Endothelial cell of umbilical vein (primary cell): ENCODE data around the gene TRIM71. TPM values are rescaled to one million over a fixed set of nuclear protein-coding genes. Genes with fewer than 3 reads are reported as not detected.

Source experiments
- BruUV-seq: library from RNA; stranded (reverse); fragments of 400-500 nt; replicated peaks from 2 replicates; lab custom pipeline; 2021; lab: Mats Ljungman, UMichigan
- CTCF ChIA-PET: fragments of 300-600, 350-600 bp; sonication (Branson Sonifier 250); formaldehyde crosslinking; loops from one replicate; lab custom pipeline; 2021; ENCODE audit warnings: antibody characterized with exemption, inconsistent platforms; lab: Charles Lee
- POLR2A ChIA-PET: fragments of 300-600, 350-600 bp; sonication (Branson Sonifier 250); formaldehyde crosslinking; loops from one replicate; lab custom pipeline; 2021; ENCODE audit warnings: antibody characterized with exemption, inconsistent platforms; lab: Charles Lee
- DNase-seq: peaks from one replicate; pipeline ENCODE4 v3.0.0-alpha.2; 2011; ENCODE audit warnings: low read depth, low spot score
- FAIRE-seq: peaks from 2 replicates; lab custom pipeline; 2011; peaks lifted over from hg19 to GRCh38; lab: Jason Lieb, UNC
- H2AFZ ChIP-seq: 2 replicates; pipeline ENCODE4 v1.6.0; 2012; ENCODE audit warnings: low read depth, low read length, control low read depth, inconsistent platforms
- H3K27ac ChIP-seq: 2 replicates; pipeline ENCODE4 v1.5.1; 2011; ENCODE audit warnings: low read depth, mild to moderate bottlenecking, control low read depth, low read length, moderate library complexity; ENCODE audit not compliant: insufficient read depth
- H3K27me3 ChIP-seq, 2 experiments: 2 replicates each; pipeline versions ENCODE4 v1.6.0 to v1.6.1; 2011; ENCODE audit warnings: low read length in 2 of 2, mixed read lengths in 1 of 2; ENCODE audit not compliant: control insufficient read depth in 2 of 2, insufficient read depth in 2 of 2
- H3K36me3 ChIP-seq, 2 experiments: 2 replicates in 1 of 2; 3 replicates in 1 of 2; pipeline ENCODE4 v1.5.1; 2011; ENCODE audit warnings: low read length in 2 of 2, mild to moderate bottlenecking in 1 of 2, moderate library complexity in 1 of 2; ENCODE audit not compliant: control insufficient read depth in 2 of 2, insufficient read depth in 2 of 2; ENCODE audit errors: extremely low read depth in 1 of 2
- H3K4me1 ChIP-seq: 3 replicates; pipeline ENCODE4 v1.5.1; 2011; ENCODE audit warnings: mild to moderate bottlenecking, low read length; ENCODE audit not compliant: control insufficient read depth, insufficient read depth; ENCODE audit errors: extremely low read depth
- H3K4me2 ChIP-seq: 2 replicates; pipeline ENCODE4 v1.6.1; 2011; ENCODE audit warnings: low read length, control low read depth, mixed read lengths; ENCODE audit not compliant: insufficient read depth
- H3K4me3 ChIP-seq, 3 experiments: fragments of 200-600 bp in 1 of 3; sonication (generic), shearing (Covaris generic) in 1 of 3; replicated peaks in 1 of 3; 2 replicates each; pipeline ENCODE4 v1.5.1; 2011 to 2016; ENCODE audit warnings: control low read depth in 3 of 3, low read length in 3 of 3, mild to moderate bottlenecking in 2 of 3, inconsistent platforms in 1 of 3, low read depth in 1 of 3, moderate library complexity in 1 of 3; ENCODE audit not compliant: insufficient read depth in 1 of 3
- H3K79me2 ChIP-seq: 2 replicates; pipeline ENCODE4 v1.6.0; 2012; ENCODE audit warnings: low read length, inconsistent platforms; ENCODE audit not compliant: control insufficient read depth, insufficient read depth
- H3K9ac ChIP-seq: replicated peaks from 2 replicates; pipeline ENCODE3; 2011; ENCODE audit warnings: low read length, control low read depth; ENCODE audit not compliant: insufficient read depth; ENCODE audit errors: extremely low read depth
- H3K9me1 ChIP-seq: replicated peaks from 3 replicates; pipeline ENCODE4 v1.6.0; 2011; ENCODE audit warnings: mild to moderate bottlenecking, low read length; ENCODE audit not compliant: control insufficient read depth, insufficient read depth; ENCODE audit errors: extremely low read depth
- H3K9me3 ChIP-seq: replicated peaks from 2 replicates; pipeline ENCODE4 v1.5.1; 2012; ENCODE audit warnings: low read length, inconsistent platforms; ENCODE audit not compliant: control insufficient read depth, insufficient read depth
- H4K20me1 ChIP-seq: replicated peaks from 2 replicates; pipeline ENCODE3; 2011; ENCODE audit warnings: mild to moderate bottlenecking, low read length; ENCODE audit not compliant: control insufficient read depth, insufficient read depth; ENCODE audit errors: extremely low read depth
- EZH2 ChIP-seq: IDR thresholded peaks from 2 replicates; pipeline ENCODE4 v1.6.1; 2012; ENCODE audit warnings: borderline replicate concordance, low read depth, mild to moderate bottlenecking, moderate library complexity, low read length, inconsistent platforms; ENCODE audit not compliant: severe bottlenecking
- FOS ChIP-seq: IDR thresholded peaks from 2 replicates; pipeline ENCODE4 v1.6.1; 2011; ENCODE audit warnings: mild to moderate bottlenecking, low read length, moderate library complexity, borderline replicate concordance; ENCODE audit not compliant: insufficient read depth
- GATA2 ChIP-seq: IDR thresholded peaks from 2 replicates; pipeline ENCODE4 v1.7.0; 2011; ENCODE audit warnings: low read depth, mild to moderate bottlenecking, moderate library complexity, mixed read lengths, low read length; ENCODE audit not compliant: insufficient read length, insufficient read depth
- JUN ChIP-seq: IDR thresholded peaks from 2 replicates; pipeline ENCODE4 v1.6.1; 2011; ENCODE audit warnings: borderline replicate concordance, low read depth; ENCODE audit not compliant: insufficient read length, insufficient read depth
- MYC ChIP-seq: IDR thresholded peaks from one replicate; pipeline ENCODE4 v1.6.1; 2011; ENCODE audit warnings: mild to moderate bottlenecking, low read depth, low read length
- POLR2A ChIP-seq: IDR thresholded peaks from 2 replicates; pipeline ENCODE4 v1.6.1; 2012; ENCODE audit warnings: low read depth, mild to moderate bottlenecking, control low read depth, low read length
- POLR2AphosphoS5 ChIP-seq: IDR thresholded peaks from 2 replicates; pipeline ENCODE4 v1.6.1; 2012; ENCODE audit warnings: low read depth, mild to moderate bottlenecking, control low read depth, low read length, moderate library complexity; ENCODE audit not compliant: insufficient read depth
- dilution Hi-C: fragments of 300-500 bp; cut with MboI; formaldehyde crosslinking; loops from one replicate; pipeline ENCODE4 v1.15.0; 2019; ENCODE audit warnings: low sequenced_read_pairs; ENCODE audit not compliant: extremely low pct_ligation_motif_present
- intact Hi-C: fragments of 100-400 bp; cut with micrococcal nuclease; formaldehyde crosslinking; loops from one replicate; pipeline ENCODE4 v1.10.0; 2022
- polyA plus RNA-seq, 4 experiments: library from polyadenylated mRNA; depleted of rRNA in 3 of 4; stranded (reverse) in 3 of 4; unstranded in 1 of 4; fragments of >200 nt; gene quantifications; 2 replicates each; pipeline versions ENCODE4 v1.2.1 to v1.2.3, GENCODE V29; 2011 to 2012; ENCODE audit warnings: missing spikeins in 1 of 4
- total RNA-seq: library from RNA; stranded (reverse); gene quantifications from 2 replicates; pipeline ENCODE4 v1.2.3, GENCODE V29; 2021
- TF ChIP-seq, protein P1 (sequence below): IDR thresholded peaks from 2 replicates; pipeline ENCODE4 v1.6.1; 2011; ENCODE audit not compliant: insufficient read depth, insufficient read length
- TF ChIP-seq, protein P2 (sequence below), 2 donors: IDR thresholded peaks; 1 replicate in 1 of 2; 2 replicates in 1 of 2; pipeline ENCODE4 v1.5.1; 2011; ENCODE audit warnings: low read length in 2 of 2, mild to moderate bottlenecking in 2 of 2, moderate library complexity in 2 of 2, control low read depth in 1 of 2, inconsistent platforms in 1 of 2, low read depth in 1 of 2; ENCODE audit not compliant: insufficient read depth in 1 of 2; ENCODE audit errors: extremely low read depth in 1 of 2

TRIM71 gene
- total and polyA plus RNA-seq, 2 donors (not counting 3 experiments of a cell fraction or from before 2014, with no cell fraction given): not detected

DNA sequence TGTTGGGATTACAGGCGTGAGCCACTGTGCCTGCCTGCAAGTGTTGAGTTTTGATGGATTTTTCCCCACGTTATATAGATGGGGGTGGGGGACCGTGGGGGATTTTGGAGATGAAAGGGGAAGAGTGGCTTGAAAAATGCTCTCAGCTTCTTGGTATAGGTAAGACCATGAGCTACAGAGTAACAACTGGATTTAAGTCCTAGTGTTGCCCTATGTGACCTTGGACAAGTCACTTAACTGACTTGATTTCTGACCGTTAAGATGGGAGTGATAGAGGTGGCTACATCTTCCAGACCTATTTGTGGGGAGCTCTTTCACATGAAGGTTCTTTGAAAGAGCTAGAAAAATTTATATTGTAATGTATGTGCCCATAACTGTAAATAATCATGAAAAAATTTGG, 13.3 kb downstream of the TRIM71 start:
- ChIA-PET CTCF (interaction anchor here (0.5 kb wide), 1 partner anchor 583 kb away, joined by 3 read pairs; no protein-coding TSS in a partner anchor), POLR2A (no interaction called here)
- no peaks in the 10 kb centered on the region for H3K9me1 ChIP-seq
- no peak for TF ChIP-seq POLR2A
- TF ChIP-seq POLR2AphosphoS5: no peak
- TF ChIP-seq FOS: no peak
- TF ChIP-seq, protein P1, sequence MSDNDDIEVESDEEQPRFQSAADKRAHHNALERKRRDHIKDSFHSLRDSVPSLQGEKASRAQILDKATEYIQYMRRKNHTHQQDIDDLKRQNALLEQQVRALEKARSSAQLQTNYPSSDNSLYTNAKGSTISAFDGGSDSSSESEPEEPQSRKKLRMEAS: no peak
- no peak for TF ChIP-seq GATA2
- TF ChIP-seq MYC: no peak
- TF ChIP-seq EZH2: no peak
- TF ChIP-seq, protein P2, sequence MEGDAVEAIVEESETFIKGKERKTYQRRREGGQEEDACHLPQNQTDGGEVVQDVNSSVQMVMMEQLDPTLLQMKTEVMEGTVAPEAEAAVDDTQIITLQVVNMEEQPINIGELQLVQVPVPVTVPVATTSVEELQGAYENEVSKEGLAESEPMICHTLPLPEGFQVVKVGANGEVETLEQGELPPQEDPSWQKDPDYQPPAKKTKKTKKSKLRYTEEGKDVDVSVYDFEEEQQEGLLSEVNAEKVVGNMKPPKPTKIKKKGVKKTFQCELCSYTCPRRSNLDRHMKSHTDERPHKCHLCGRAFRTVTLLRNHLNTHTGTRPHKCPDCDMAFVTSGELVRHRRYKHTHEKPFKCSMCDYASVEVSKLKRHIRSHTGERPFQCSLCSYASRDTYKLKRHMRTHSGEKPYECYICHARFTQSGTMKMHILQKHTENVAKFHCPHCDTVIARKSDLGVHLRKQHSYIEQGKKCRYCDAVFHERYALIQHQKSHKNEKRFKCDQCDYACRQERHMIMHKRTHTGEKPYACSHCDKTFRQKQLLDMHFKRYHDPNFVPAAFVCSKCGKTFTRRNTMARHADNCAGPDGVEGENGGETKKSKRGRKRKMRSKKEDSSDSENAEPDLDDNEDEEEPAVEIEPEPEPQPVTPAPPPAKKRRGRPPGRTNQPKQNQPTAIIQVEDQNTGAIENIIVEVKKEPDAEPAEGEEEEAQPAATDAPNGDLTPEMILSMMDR (IDR thresholded peaks at IDR 0.05; ENCODE audit: extremely low read depth in 1 of 2, insufficient read depth in 1 of 2, low read depth in 1 of 2, low read length in 2 of 2): no peak
- TF ChIP-seq JUN: no peak
- no peak overlapping the region for H3K9ac ChIP-seq
- H3K4me3 ChIP-seq: no peak overlapping the region
- no peaks in the 10 kb centered on the region for H3K4me1 ChIP-seq
- H4K20me1 ChIP-seq: no peaks in the 10 kb centered on the region
- H3K79me2 ChIP-seq: no peaks in the 10 kb centered on the region
- intact Hi-C loops (no loop called here), dilution Hi-C loops (no loop called here)
- FAIRE-seq (no peak), DNase-seq (no peak)
- no peaks in the 10 kb centered on the region for H3K36me3 ChIP-seq
- H3K9me3 ChIP-seq: no peaks in the 10 kb centered on the region
- H3K27me3 ChIP-seq: peaks cover 14 to 19% of the 10 kb centered on the region in 2 experiments
- no peak overlapping the region for H3K27ac ChIP-seq
- H2AFZ ChIP-seq: no peak overlapping the region
- H3K4me2 ChIP-seq: no peak overlapping the region
- BruUV-seq: no TSS peak
